Neuronal stem cell (in vitro differentiated cells): Measurements from ENCODE around the gene NAIP.
"Not testable (repeated sequence)": the region's sequence is repeated elsewhere in the genome, so short reads cannot be mapped to it uniquely, and the experiment has no call there.

ENCODE experiments used
- DNase-seq: peaks from one replicate; pipeline ENCODE4 v3.0.0-alpha.2; 2013; ENCODE audit warnings: low spot score
- H2AFZ ChIP-seq: one replicate; pipeline ENCODE4 v1.6.1; 2013; ENCODE audit warnings: mild to moderate bottlenecking, low read length, inconsistent platforms
- H2AK5ac ChIP-seq: 2 replicates; pipeline ENCODE4 v1.6.1; 2013; ENCODE audit warnings: low read depth, mild to moderate bottlenecking, inconsistent platforms, low read length, moderate library complexity, mixed read lengths
- H2BK120ac ChIP-seq: 2 replicates; pipeline ENCODE4 v1.6.1; 2013; ENCODE audit warnings: low read depth, mild to moderate bottlenecking, inconsistent platforms, low read length, moderate library complexity, mixed read lengths
- H2BK12ac ChIP-seq: one replicate; pipeline ENCODE4 v1.6.1; 2013; ENCODE audit warnings: low read length, inconsistent platforms
- H2BK15ac ChIP-seq: 2 replicates; pipeline ENCODE4 v1.6.1; 2013; ENCODE audit warnings: mild to moderate bottlenecking, low read length, inconsistent platforms, mixed read lengths
- H2BK5ac ChIP-seq: one replicate; pipeline ENCODE4 v1.6.1; 2013; ENCODE audit warnings: inconsistent platforms, mild to moderate bottlenecking, low read length, moderate library complexity
- H3K14ac ChIP-seq: one replicate; pipeline ENCODE4 v1.6.1; 2013; ENCODE audit warnings: low read length, inconsistent platforms
- H3K18ac ChIP-seq: 2 replicates; pipeline ENCODE4 v1.6.1; 2013; ENCODE audit warnings: low read length, inconsistent platforms
- H3K23ac ChIP-seq: 2 replicates; pipeline ENCODE4 v1.6.1; 2013; ENCODE audit warnings: low read depth, mild to moderate bottlenecking, mixed read lengths, low read length, inconsistent platforms; ENCODE audit not compliant: poor library complexity
- H3K27ac ChIP-seq: replicated peaks from 3 replicates; pipeline ENCODE4 v1.5.1; 2013; ENCODE audit warnings: low read length, inconsistent platforms
- H3K27me3 ChIP-seq, 3 experiments: 2 replicates each; pipeline ENCODE4 v1.6.1; 2013; ENCODE audit warnings: low read length in 3 of 3, mild to moderate bottlenecking in 2 of 3, inconsistent platforms in 1 of 3, low read depth in 1 of 3, mixed read lengths in 1 of 3, moderate library complexity in 1 of 3; ENCODE audit not compliant: control insufficient read depth in 3 of 3, insufficient read depth in 3 of 3
- H3K36me3 ChIP-seq, 2 donors: replicated peaks in 1 of 2; 2 replicates each; pipeline ENCODE4 v1.6.1; 2013; ENCODE audit warnings: low read length in 2 of 2; ENCODE audit not compliant: control insufficient read depth in 2 of 2, insufficient read depth in 2 of 2
- H3K4ac ChIP-seq: 2 replicates; pipeline ENCODE4 v1.6.1; 2013; ENCODE audit warnings: inconsistent platforms, mild to moderate bottlenecking, low read length, moderate library complexity
- H3K4me1 ChIP-seq, 2 donors: 1 replicate in 1 of 2; 2 replicates in 1 of 2; pipeline ENCODE4 v1.6.1; 2013; ENCODE audit warnings: low read length in 2 of 2, low read depth in 1 of 2; ENCODE audit not compliant: control insufficient read depth in 2 of 2, insufficient read depth in 1 of 2
- H3K4me2 ChIP-seq: one replicate; pipeline ENCODE4 v1.6.1; 2013; ENCODE audit warnings: mild to moderate bottlenecking, low read length, inconsistent platforms; ENCODE audit not compliant: insufficient read depth, poor library complexity, severe bottlenecking
- H3K4me3 ChIP-seq, 2 donors: 2 replicates each; pipeline ENCODE4 v1.5.1; 2013; ENCODE audit warnings: low read length in 2 of 2, mild to moderate bottlenecking in 2 of 2, inconsistent platforms in 1 of 2, moderate library complexity in 1 of 2
- H3K79me1 ChIP-seq: one replicate; pipeline ENCODE4 v1.6.1; 2013; ENCODE audit warnings: low read depth, mild to moderate bottlenecking, inconsistent platforms, low read length, moderate library complexity
- H3K9ac ChIP-seq: one replicate; pipeline ENCODE4 v1.6.1; 2013; ENCODE audit warnings: mild to moderate bottlenecking, low read depth, low read length, inconsistent platforms; ENCODE audit not compliant: poor library complexity
- H3K9me3 ChIP-seq, 2 donors: replicated peaks in 1 of 2; 2 replicates each; pipeline versions ENCODE3 to v1.6.1; 2013; ENCODE audit warnings: low read length in 2 of 2, mild to moderate bottlenecking in 2 of 2, inconsistent platforms in 1 of 2, low read depth in 1 of 2, mixed read lengths in 1 of 2, moderate library complexity in 1 of 2; ENCODE audit not compliant: control insufficient read depth in 2 of 2, insufficient read depth in 1 of 2
- H4K8ac ChIP-seq: one replicate; pipeline ENCODE4 v1.6.1; 2013; ENCODE audit warnings: low read depth, mild to moderate bottlenecking, inconsistent platforms, low read length, moderate library complexity
- H4K91ac ChIP-seq: one replicate; pipeline ENCODE4 v1.6.1; 2013; ENCODE audit warnings: low read length, low read depth, mild to moderate bottlenecking, inconsistent platforms; ENCODE audit not compliant: poor library complexity
- WGBS, 2 donors: extraction: QIAGEN DNeasy Blood & Tissue Kit; methylation state at CpG; one replicate each; pipeline ENCODE4 v1.1.7; 2013; ENCODE audit warnings: missing lambda C conversion rate in 2 of 2, mixed read lengths in 1 of 2; ENCODE audit not compliant: insufficient read length in 2 of 2, insufficient replicate concordance in 1 of 2; ENCODE audit errors: extremely low coverage in 2 of 2; 5-methylcytosine and 5-hydroxymethylcytosine counted together

Gene NAIP

GRCh38 chr5:70964531-70964930, 60.6 kb downstream of the NAIP start:
- not testable (repeated sequence) for H3K4ac ChIP-seq, H4K91ac ChIP-seq, H3K27ac ChIP-seq, H3K23ac ChIP-seq, H3K4me3 ChIP-seq, H3K27me3 ChIP-seq, DNase-seq, H3K14ac ChIP-seq, H2BK120ac ChIP-seq, H4K8ac ChIP-seq, H2AK5ac ChIP-seq, H3K18ac ChIP-seq, H2AFZ ChIP-seq, H2BK12ac ChIP-seq, H2BK15ac ChIP-seq, H3K9ac ChIP-seq, H3K4me1 ChIP-seq, H3K79me1 ChIP-seq, H3K4me2 ChIP-seq, H3K36me3 ChIP-seq, H2BK5ac ChIP-seq, H3K9me3 ChIP-seq

- not testable (repeated sequence) for DNase-seq, H3K23ac ChIP-seq, H4K8ac ChIP-seq, H2BK120ac ChIP-seq, H3K4me2 ChIP-seq, H2BK5ac ChIP-seq, H2BK12ac ChIP-seq, H3K4me1 ChIP-seq, H2BK15ac ChIP-seq, H3K18ac ChIP-seq, H2AK5ac ChIP-seq, H4K91ac ChIP-seq, H3K36me3 ChIP-seq, H3K9ac ChIP-seq, H3K9me3 ChIP-seq, H3K4me3 ChIP-seq, H3K4ac ChIP-seq, H3K79me1 ChIP-seq, H3K14ac ChIP-seq, H3K27ac ChIP-seq, H2AFZ ChIP-seq, H3K27me3 ChIP-seq
- no CpG with 5 or more reads among the region's 10 CpGs for WGBS, 2 donors
Observed at GRCh38 chr5:70953068-70953467, 72.1 kb downstream of the NAIP start.

- not testable (repeated sequence) for H3K4me1 ChIP-seq, H2BK12ac ChIP-seq, H3K36me3 ChIP-seq, H3K18ac ChIP-seq, H3K9me3 ChIP-seq, H2AK5ac ChIP-seq, H4K91ac ChIP-seq, H3K4me3 ChIP-seq, H2AFZ ChIP-seq, H2BK15ac ChIP-seq, H3K4ac ChIP-seq, H3K14ac ChIP-seq, H3K9ac ChIP-seq, H3K27ac ChIP-seq, H3K4me2 ChIP-seq, H3K27me3 ChIP-seq, DNase-seq, H3K79me1 ChIP-seq, H3K23ac ChIP-seq, H2BK120ac ChIP-seq, H4K8ac ChIP-seq, H2BK5ac ChIP-seq
- WGBS, 2 donors, result no CpG with 5 or more reads among the region's 1 CpG
Observed at GRCh38 chr5:70932560-70932959, 92.6 kb downstream of the NAIP start.

GRCh38 chr5:70931709-70932368, 93.3 kb downstream of the NAIP start:
- H3K18ac ChIP-seq, H3K4me2 ChIP-seq, DNase-seq, H3K23ac ChIP-seq, H3K27me3 ChIP-seq, H4K8ac ChIP-seq, H3K4me3 ChIP-seq, H3K4me1 ChIP-seq, H2BK5ac ChIP-seq, H3K4ac ChIP-seq, H3K14ac ChIP-seq, H3K27ac ChIP-seq, H2AK5ac ChIP-seq, H2BK12ac ChIP-seq, H4K91ac ChIP-seq, H3K36me3 ChIP-seq, H3K79me1 ChIP-seq, H3K9ac ChIP-seq, H2BK15ac ChIP-seq, H3K9me3 ChIP-seq, H2BK120ac ChIP-seq, H2AFZ ChIP-seq: not testable (repeated sequence)
- WGBS, 2 donors, result no CpG with 5 or more reads among the region's 6 CpGs
